ENCODE measurements around the gene SFMBT1.

SFMBT1 gene

DNA sequence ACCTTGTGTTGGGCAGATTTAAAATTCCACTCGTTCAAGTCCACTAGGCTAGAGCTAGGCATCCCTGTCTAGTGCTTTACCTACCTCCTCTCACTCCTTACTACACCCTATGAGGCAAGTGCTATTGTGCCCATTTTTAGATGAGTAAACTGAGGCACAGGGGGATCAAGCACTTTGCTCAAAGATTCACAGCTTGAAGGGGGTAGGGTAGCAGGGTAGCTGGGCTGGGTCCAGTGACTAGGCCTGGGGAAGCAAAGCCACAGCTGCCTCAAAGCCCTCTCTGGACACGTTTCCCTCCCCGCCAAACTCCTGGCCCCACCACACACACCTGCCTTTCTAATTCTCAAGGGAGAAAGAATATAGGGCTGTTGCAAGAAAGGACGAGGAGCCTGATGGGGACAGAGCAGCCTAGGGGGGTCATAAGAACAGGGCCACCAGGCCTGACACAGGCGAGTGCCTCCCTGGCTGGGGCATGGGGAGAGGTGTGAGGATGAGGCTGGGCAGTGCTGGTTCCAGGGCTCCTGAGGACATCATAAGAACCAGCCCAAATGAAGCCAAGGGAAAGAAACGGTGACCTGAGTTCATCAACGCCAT is 34.8 kb upstream of the SFMBT1 start:
- Histone ChIP-seq H3K27ac (ENCODE audit: low read depth, low read length, severe bottlenecking) (no peak overlapping the region), H3K9me3 (ENCODE audit: control insufficient read depth, low read length) (no peaks in the 10 kb centered on the region), H3K4me1 (ENCODE audit: control insufficient read depth, insufficient read depth, low read length, poor library complexity, severe bottlenecking) (no peaks in the 10 kb centered on the region), H3K4me3 (ENCODE audit: extremely low read depth, insufficient read depth, low read length, poor library complexity, severe bottlenecking) (no peak overlapping the region), H3K36me3 (ENCODE audit: control insufficient read depth, insufficient read depth, low read length) (no peaks in the 10 kb centered on the region)
- WGBS, 2 experiments (ENCODE audit: insufficient coverage in 2 of 2) = 78 to 100% methylated on average over 3 of the region's 7 CpGs

DNA sequence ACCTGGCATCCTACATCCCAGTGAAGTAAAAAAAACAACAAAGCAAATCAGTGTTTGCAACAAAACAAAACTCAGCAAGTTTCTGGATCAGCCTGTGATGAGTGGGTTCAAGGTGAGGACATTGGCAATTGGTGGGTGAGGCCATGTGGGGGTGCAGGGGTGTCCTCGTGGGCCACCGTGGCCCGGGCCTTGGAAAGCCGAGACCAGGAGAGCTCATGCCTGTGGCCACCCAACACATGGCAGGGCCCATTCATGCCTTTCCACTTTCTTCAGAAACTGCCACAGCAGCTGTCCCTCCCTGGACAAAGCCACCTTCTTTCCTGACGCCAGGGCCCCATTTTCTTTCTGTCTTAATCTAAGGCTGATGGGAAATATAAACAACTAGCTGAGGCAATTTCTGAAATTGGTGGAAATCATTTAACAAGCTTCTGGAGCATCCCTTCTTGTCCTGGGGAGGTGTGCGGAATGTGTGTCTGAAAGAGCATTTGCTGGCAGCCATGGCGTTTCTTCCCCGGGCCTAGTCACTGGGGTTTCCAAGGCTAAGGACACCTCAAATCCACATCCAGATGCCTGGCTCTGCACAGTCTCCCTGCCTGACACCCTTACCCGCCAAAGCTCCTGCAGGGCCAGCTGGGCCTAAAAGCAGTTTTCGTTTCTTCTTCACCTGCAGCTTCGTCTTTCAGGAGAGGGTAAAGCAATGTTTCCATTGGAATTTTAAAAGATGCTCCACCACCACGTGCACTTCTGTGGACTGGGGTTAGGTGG is 34.1 kb upstream of the SFMBT1 start:
- H3K4me3 ChIP-seq (ENCODE audit: extremely low read depth, insufficient read depth, low read length, poor library complexity, severe bottlenecking) = no peak overlapping the region
- H3K36me3 ChIP-seq (ENCODE audit: control insufficient read depth, insufficient read depth, low read length) = no peaks in the 10 kb centered on the region
- no peak overlapping the region for H3K27ac ChIP-seq (ENCODE audit: low read depth, low read length, severe bottlenecking)
- 89 to 90% methylated on average over 6 to 11 of the region's 12 CpGs for WGBS, 2 experiments (ENCODE audit: insufficient coverage in 2 of 2)
- no peaks in the 10 kb centered on the region for H3K4me1 ChIP-seq (ENCODE audit: control insufficient read depth, insufficient read depth, low read length, poor library complexity, severe bottlenecking)
- H3K9me3 ChIP-seq (ENCODE audit: control insufficient read depth, low read length) = no peaks in the 10 kb centered on the region

DNA sequence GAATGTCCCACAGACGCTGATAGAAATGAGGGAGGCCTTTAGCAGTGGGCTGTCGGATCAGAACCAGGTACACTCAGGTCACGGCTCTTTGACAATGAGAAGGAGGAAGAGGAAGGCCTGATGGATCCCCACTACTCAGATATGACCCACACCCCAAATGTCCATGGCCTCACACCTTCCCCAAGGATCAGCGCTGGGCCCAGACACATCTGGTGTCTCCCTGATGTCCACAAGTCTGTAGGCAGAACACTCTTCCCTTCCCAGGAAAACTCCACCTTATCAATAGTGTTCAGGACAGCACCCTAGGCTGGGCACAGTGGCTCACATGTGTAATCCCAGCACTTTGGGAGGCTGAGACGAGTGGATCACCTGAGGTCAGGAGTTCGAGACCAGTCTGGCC is 33.3 kb upstream of the SFMBT1 start:
- H3K4me1 ChIP-seq (ENCODE audit: control insufficient read depth, insufficient read depth, low read length, poor library complexity, severe bottlenecking) = no peaks in the 10 kb centered on the region

DNA sequence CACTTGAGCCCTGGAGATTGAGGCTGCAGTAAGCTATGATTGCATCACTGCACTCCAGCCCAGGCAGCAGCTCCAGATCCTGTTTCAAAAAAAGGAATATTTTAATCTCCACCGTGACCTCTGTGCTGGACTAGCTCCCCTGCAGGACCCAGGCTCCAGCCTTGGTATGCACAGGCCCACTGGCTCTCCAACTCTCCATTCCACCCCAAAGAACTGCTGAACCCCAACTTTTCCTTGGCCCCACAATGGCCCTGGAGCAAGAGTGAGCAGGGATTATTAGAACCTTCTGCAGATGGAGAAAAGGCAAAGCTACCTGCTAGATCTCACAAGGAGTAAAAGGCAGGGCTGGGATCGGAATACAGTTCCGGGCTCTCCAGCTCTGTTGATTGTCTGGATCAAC is 32.8 kb upstream of the SFMBT1 start:
- Histone ChIP-seq H3K36me3 (ENCODE audit: control insufficient read depth, insufficient read depth, low read length) (no peaks in the 10 kb centered on the region), H3K4me3 (ENCODE audit: extremely low read depth, insufficient read depth, low read length, poor library complexity, severe bottlenecking) (no peak overlapping the region), H3K9me3 (ENCODE audit: control insufficient read depth, low read length) (no peaks in the 10 kb centered on the region), H3K27ac (ENCODE audit: low read depth, low read length, severe bottlenecking) (no peak overlapping the region), H3K4me1 (ENCODE audit: control insufficient read depth, insufficient read depth, low read length, poor library complexity, severe bottlenecking) (no peaks in the 10 kb centered on the region)
- WGBS, 2 experiments (ENCODE audit: insufficient coverage in 2 of 2) = 91 to 92% methylated on average over 3 of the region's 3 CpGs

More for the DNA sequence above, 33.3 kb upstream of the SFMBT1 start:
- no peaks in the 10 kb centered on the region for H3K9me3 ChIP-seq (ENCODE audit: control insufficient read depth, low read length)
- no peak overlapping the region for H3K27ac ChIP-seq (ENCODE audit: low read depth, low read length, severe bottlenecking)
- no peak overlapping the region for H3K4me3 ChIP-seq (ENCODE audit: extremely low read depth, insufficient read depth, low read length, poor library complexity, severe bottlenecking)
- WGBS, 2 experiments (ENCODE audit: insufficient coverage in 2 of 2) = 87 to 92% methylated on average over 4 to 5 of the region's 6 CpGs
- no peaks in the 10 kb centered on the region for H3K36me3 ChIP-seq (ENCODE audit: control insufficient read depth, insufficient read depth, low read length)

DNA sequence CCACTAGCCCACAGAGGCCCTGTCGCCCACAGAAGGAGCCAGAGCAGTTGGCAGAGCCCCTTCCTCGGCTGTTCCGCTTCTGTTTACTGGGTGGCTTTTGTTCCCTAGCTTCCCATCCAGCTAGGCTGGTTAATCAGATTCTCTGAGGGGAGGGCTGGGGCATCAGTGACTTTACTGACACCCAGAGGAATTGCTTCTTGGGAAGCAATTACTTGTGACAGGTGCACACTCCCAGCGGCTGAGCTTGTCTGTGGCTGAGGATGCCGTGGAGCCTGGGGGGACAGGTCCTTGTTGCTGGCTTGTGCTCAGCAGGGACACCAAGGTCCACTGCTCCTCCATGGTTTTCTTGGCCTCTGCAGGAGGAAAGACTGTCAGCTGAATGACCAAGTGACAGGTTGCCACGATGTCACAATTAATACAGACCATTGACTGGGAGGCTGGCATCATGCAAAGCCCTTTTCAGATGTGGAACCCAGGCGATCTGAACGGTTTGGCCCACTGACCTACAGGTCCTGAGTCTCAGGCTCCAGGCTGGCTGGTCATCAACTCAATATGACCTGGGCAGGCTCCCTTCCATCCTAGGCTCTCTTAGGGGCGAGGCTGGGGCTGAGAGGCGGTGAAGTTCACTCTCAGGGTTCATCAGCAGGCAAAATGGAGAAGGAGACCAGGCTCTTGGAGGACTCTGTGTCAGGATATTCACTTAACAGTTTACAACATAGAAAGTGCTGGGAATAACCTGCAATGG is 31.8 kb upstream of the SFMBT1 start:
- Histone ChIP-seq H3K9me3 (ENCODE audit: control insufficient read depth, low read length) (no peaks in the 10 kb centered on the region), H3K36me3 (ENCODE audit: control insufficient read depth, insufficient read depth, low read length) (no peaks in the 10 kb centered on the region), H3K4me1 (ENCODE audit: control insufficient read depth, insufficient read depth, low read length, poor library complexity, severe bottlenecking) (peaks cover 3% of the 10 kb centered on the region), H3K27ac (ENCODE audit: low read depth, low read length, severe bottlenecking) (no peak overlapping the region), H3K4me3 (ENCODE audit: extremely low read depth, insufficient read depth, low read length, poor library complexity, severe bottlenecking) (no peak overlapping the region)
- 89 to 90% methylated on average over 6 to 10 of the region's 10 CpGs for WGBS, 2 experiments (ENCODE audit: insufficient coverage in 2 of 2)

DNA sequence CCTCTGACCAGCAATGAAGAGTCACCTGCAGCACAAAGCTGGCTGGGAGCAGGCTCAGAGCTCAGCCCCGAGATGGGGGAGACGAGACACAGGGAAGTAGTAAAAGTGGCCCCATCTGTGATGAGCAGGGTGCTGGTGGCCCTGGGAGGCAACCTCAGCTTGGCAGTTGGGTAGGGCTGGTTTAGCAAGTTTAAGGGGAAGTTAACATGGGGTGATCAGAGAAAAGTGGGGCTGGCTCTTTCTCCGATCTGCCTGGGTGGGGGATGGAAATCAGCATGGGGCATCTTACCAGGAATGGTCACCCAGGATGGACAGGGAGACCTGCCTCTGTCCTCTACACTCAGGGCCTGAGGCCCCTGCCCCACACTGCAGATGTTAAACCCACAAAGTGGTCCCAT is 29.9 kb upstream of the SFMBT1 start:
- H3K36me3 ChIP-seq (ENCODE audit: control insufficient read depth, insufficient read depth, low read length) = no peaks in the 10 kb centered on the region
- WGBS, 2 experiments (ENCODE audit: insufficient coverage in 2 of 2) = 84 to 92% methylated on average over 3 of the region's 3 CpGs
- H3K9me3 ChIP-seq (ENCODE audit: control insufficient read depth, low read length) = no peaks in the 10 kb centered on the region
- H3K4me3 ChIP-seq (ENCODE audit: extremely low read depth, insufficient read depth, low read length, poor library complexity, severe bottlenecking) = no peak overlapping the region
- no peak overlapping the region for H3K27ac ChIP-seq (ENCODE audit: low read depth, low read length, severe bottlenecking)
- peaks cover 3% of the 10 kb centered on the region for H3K4me1 ChIP-seq (ENCODE audit: control insufficient read depth, insufficient read depth, low read length, poor library complexity, severe bottlenecking)

DNA sequence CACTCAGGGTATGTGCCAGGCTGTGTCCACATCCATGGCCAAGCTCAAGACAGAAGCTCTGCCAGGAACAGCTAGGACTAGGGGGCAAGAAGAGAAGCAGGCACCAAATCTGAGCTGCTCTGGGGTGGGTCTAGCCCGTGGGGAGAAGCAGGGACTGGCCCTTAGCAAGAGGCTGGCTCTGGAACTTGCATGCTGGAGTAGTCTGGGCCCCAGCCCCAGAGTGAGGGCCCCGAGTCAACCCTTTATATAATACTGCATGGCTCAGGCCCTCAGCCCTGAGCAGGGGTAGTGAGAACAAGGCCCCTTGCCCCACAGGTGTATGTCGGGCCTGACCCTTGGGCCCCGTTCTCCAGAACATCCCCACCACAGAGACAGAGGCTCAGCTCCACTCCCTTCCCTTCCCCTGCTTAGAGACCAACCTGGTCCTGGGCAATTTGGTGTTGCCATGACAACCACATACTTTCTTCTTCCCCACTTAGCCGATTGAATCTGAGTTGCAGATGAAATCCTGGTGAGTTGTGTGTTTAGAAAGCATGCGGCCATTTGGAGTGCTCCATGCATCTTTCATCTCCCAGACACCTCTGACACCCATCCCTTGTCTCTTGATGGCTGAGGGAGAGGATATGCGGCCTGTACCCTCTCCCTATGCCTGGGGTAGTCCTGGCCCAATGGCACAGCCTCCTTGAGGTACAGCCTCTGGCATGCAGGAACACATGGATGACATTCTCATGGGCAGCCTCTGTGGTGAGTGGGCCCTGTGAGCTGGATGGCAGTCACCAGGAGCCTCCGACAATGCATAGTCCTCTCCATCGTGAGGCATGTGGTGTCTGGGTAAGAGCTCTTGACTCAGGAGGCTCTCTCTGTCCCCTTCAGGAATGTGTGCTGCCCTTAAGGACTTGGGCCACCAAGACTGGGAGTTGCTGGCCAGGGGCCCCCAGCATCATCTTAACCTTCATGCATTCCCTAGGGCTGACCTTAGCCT is 29.2 kb upstream of the SFMBT1 start:
- 96 to 97% methylated on average over 5 to 6 of the region's 9 CpGs for WGBS, 2 experiments (ENCODE audit: insufficient coverage in 2 of 2)
- H3K4me3 ChIP-seq (ENCODE audit: extremely low read depth, insufficient read depth, low read length, poor library complexity, severe bottlenecking) = no peak overlapping the region

DNA sequence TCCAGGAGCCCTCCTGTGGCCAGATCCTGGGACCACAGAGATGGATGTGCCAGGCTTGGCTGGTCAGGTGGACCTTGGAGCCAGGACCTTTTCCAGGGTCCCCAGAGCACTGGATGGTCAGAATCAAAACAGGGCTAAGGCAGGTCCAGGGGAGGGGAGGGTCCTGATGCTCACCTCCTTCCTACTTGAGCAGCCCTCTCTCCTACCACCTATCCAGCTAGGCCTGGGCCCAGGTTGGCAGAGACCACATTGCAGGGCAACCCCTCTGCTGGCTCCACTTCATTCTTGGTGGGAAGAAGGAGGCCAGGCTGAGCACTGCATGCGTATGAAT is 28.5 kb upstream of the SFMBT1 start:
- no peaks in the 10 kb centered on the region for H3K9me3 ChIP-seq (ENCODE audit: control insufficient read depth, low read length)
- H3K4me1 ChIP-seq (ENCODE audit: control insufficient read depth, insufficient read depth, low read length, poor library complexity, severe bottlenecking) = peaks cover 3% of the 10 kb centered on the region
- 83 to 100% methylated on average over 1 of the region's 1 CpG for WGBS, 2 experiments (ENCODE audit: insufficient coverage in 2 of 2)
- H3K36me3 ChIP-seq (ENCODE audit: control insufficient read depth, insufficient read depth, low read length) = no peaks in the 10 kb centered on the region
- H3K4me3 ChIP-seq (ENCODE audit: extremely low read depth, insufficient read depth, low read length, poor library complexity, severe bottlenecking) = no peak overlapping the region
- H3K27ac ChIP-seq (ENCODE audit: low read depth, low read length, severe bottlenecking) = no peak overlapping the region

More for the DNA sequence above, 29.2 kb upstream of the SFMBT1 start:
- no peaks in the 10 kb centered on the region for H3K9me3 ChIP-seq (ENCODE audit: control insufficient read depth, low read length)
- no peak overlapping the region for H3K27ac ChIP-seq (ENCODE audit: low read depth, low read length, severe bottlenecking)
- H3K4me1 ChIP-seq (ENCODE audit: control insufficient read depth, insufficient read depth, low read length, poor library complexity, severe bottlenecking) = peaks cover 3% of the 10 kb centered on the region
- no peaks in the 10 kb centered on the region for H3K36me3 ChIP-seq (ENCODE audit: control insufficient read depth, insufficient read depth, low read length)

DNA sequence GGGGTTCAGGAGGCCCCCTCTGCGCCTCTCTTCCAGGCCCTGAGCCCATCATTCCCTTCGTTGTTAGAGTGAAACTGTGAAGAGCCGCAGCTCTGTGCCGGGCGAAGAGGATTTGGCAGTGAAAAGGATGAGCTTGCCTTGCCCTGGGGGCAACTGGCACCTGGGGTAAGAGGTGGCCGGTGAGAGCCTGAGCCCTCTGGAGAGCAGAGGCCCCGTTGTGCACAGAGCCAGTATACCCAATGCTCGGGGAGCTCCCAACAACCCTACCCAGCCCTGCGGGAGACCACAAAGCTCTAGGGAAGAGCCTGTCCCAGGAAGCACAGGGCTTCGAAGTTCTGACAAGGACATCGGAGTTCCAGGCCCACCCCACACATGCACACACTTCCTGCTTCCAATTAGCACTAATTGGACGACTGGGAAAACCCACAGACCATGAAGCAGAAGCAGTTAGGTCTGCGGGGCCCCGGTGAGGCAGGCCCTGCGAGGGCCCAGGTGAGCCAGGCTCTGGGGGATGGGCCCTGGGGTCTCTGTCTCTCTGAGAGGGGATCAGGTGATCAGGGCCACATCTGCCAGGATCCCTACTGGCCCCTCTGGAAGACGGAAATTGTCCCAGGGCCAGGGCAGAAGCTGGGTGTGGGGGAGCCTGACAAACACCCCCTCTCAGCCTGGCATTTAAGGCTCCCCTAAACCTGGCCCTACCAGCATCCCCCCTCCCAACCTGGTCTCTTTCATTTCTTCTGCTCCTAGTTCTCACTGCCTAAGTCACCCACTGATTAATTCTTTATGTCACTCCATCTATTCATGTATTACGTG is 27.9 kb upstream of the SFMBT1 start:
- Histone ChIP-seq H3K36me3 (ENCODE audit: control insufficient read depth, insufficient read depth, low read length) (no peaks in the 10 kb centered on the region), H3K9me3 (ENCODE audit: control insufficient read depth, low read length) (no peaks in the 10 kb centered on the region)

More for the DNA sequence above, 27.9 kb upstream of the SFMBT1 start:
- 87 to 93% methylated on average over 11 to 13 of the region's 17 CpGs for WGBS, 2 experiments (ENCODE audit: insufficient coverage in 2 of 2)
- H3K27ac ChIP-seq (ENCODE audit: low read depth, low read length, severe bottlenecking) = no peak overlapping the region
- peaks cover 3% of the 10 kb centered on the region for H3K4me1 ChIP-seq (ENCODE audit: control insufficient read depth, insufficient read depth, low read length, poor library complexity, severe bottlenecking)
- H3K4me3 ChIP-seq (ENCODE audit: extremely low read depth, insufficient read depth, low read length, poor library complexity, severe bottlenecking) = no peak overlapping the region
